IPS-18a (cell line): Measurements from ENCODE around the gene ZNF496.
A peak's percentile ranks its signal among the peaks of the same experiment; 100 is the strongest.
"Not testable (repeated sequence)": the region's sequence is repeated elsewhere in the genome, so short reads cannot be mapped to it uniquely, and the experiment has no call there.

Experiments used
- H3K27ac ChIP-seq: one replicate; pipeline ENCODE4 v1.5.1; 2013; ENCODE audit warnings: low read length
- H3K27me3 ChIP-seq: one replicate; pipeline ENCODE4 v1.6.1; 2013; ENCODE audit warnings: mild to moderate bottlenecking, low read length; ENCODE audit not compliant: control insufficient read depth, insufficient read depth
- H3K36me3 ChIP-seq: one replicate; pipeline ENCODE4 v1.6.1; 2013; ENCODE audit warnings: low read depth, low read length; ENCODE audit not compliant: control insufficient read depth
- H3K4me1 ChIP-seq: one replicate; pipeline ENCODE4 v1.6.1; 2013; ENCODE audit warnings: low read depth, low read length; ENCODE audit not compliant: control insufficient read depth
- H3K4me3 ChIP-seq: one replicate; pipeline ENCODE4 v1.5.1; 2013; ENCODE audit warnings: low read length
- H3K9ac ChIP-seq: one replicate; pipeline ENCODE4 v1.6.1; 2013; ENCODE audit warnings: mild to moderate bottlenecking, low read length, moderate library complexity
- H3K9me3 ChIP-seq: one replicate; pipeline ENCODE4 v1.6.1; 2013; ENCODE audit warnings: low read depth, low read length; ENCODE audit not compliant: control insufficient read depth

ZNF496 gene

GRCh38 chr1:247331525-247332214 lies at the start of gene ZNF496:
ZNF496 (minus strand) TSS chr1:247331867; CDS start chr1:247329578, 2,289 bp downstream.
- Histone ChIP-seq H3K9ac (peak within 1 kb of the TSS; percentile 76), H3K36me3 (peaks cover 33% of the 10 kb centered on the region), H3K27me3 (no peaks in the 10 kb centered on the region), H3K4me3 (peak within 1 kb of the TSS; percentile 79), H3K9me3 (no peaks in the 10 kb centered on the region), H3K27ac (peak within 1 kb of the TSS; percentile 46), H3K4me1 (peaks cover 37% of the 10 kb centered on the region)

- H3K4me3 ChIP-seq = peak overlapping the region; percentile 29
- no peaks in the 10 kb centered on the region for H3K9me3 ChIP-seq
- H3K9ac ChIP-seq = no peak overlapping the region
- peak overlapping the region; percentile 47 for H3K27ac ChIP-seq
- no peaks in the 10 kb centered on the region for H3K36me3 ChIP-seq
- no peaks in the 10 kb centered on the region for H3K27me3 ChIP-seq
- peaks cover 47% of the 10 kb centered on the region for H3K4me1 ChIP-seq
Measured at GRCh38 chr1:247378334-247379073, 46.8 kb upstream of the ZNF496 start.

GRCh38 chr1:247377656-247378055 lies 46.0 kb upstream of the ZNF496 start:
- not testable (repeated sequence) for H3K27me3 ChIP-seq, H3K36me3 ChIP-seq, H3K9me3 ChIP-seq
- Histone ChIP-seq H3K4me3 (peak overlapping the region; percentile 65), H3K9ac (peak overlapping the region; percentile 75), H3K27ac (peak overlapping the region; percentile 97), H3K4me1 (peaks cover 47% of the 10 kb centered on the region)

DNA sequence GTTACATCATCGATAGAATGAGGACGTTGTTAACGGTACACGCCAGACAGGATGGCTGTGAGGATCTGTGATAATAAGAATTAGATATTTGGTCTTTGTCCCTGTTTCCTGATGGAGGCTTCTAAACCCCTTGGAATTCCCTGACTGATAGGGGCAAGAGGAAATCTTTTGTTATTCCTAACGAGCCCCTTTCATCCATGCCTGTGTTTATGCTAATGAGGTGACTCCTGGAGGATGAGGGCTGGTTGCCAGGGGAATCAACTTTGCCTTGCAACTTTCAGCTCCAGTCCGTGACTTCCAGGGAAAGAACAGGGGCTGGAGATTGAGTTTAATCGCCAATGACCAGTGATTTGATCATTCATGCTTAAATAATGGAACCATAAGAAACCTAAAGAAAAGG lies 45.0 kb upstream of the ZNF496 start:
- Histone ChIP-seq H3K27ac (peak overlapping the region; percentile 97), H3K27me3 (no peaks in the 10 kb centered on the region), H3K36me3 (no peaks in the 10 kb centered on the region), H3K9me3 (no peaks in the 10 kb centered on the region), H3K9ac (peak overlapping the region; percentile 75), H3K4me1 (peaks cover 47% of the 10 kb centered on the region), H3K4me3 (peak overlapping the region; percentile 65)

GRCh38 chr1:247375747-247376146 lies 44.1 kb upstream of the ZNF496 start:
- H3K4me3 ChIP-seq = peak overlapping the region; percentile 65
- H3K9ac ChIP-seq = peak overlapping the region; percentile 75

GRCh38 chr1:247374651-247375334 lies 43.1 kb upstream of the ZNF496 start:
- peak overlapping the region; percentile 65 for H3K4me3 ChIP-seq

More at GRCh38 chr1:247375747-247376146, 44.1 kb upstream of the ZNF496 start:
- no peaks in the 10 kb centered on the region for H3K9me3 ChIP-seq
- H3K36me3 ChIP-seq = no peaks in the 10 kb centered on the region
- H3K4me1 ChIP-seq = peaks cover 52% of the 10 kb centered on the region
- peak overlapping the region; percentile 97 for H3K27ac ChIP-seq
- H3K27me3 ChIP-seq = no peaks in the 10 kb centered on the region

DNA sequence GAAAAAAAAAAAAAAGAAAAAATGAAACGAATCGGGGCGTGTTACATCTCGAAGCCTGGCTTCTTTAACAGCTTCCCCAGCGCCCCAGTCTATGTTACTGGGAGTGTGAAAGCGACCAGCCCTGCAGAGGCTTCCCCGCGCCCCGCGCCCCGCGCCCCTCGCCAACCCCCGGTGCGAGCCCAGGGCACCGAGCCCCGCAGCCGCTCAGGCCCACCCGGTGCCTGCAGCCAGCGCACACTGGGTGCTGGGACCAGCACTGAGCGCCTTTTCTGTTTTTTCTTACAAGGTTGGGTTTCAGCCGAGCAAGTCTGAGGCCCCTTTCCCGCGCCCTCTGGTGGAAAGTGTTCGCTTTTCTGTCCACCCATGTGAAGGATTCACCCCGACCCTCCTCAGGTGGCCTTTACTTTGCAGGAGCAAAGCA lies 42.1 kb upstream of the ZNF496 start:
- H3K4me3 ChIP-seq = no peak overlapping the region
- no peaks in the 10 kb centered on the region for H3K9me3 ChIP-seq
- no peaks in the 10 kb centered on the region for H3K36me3 ChIP-seq
- no peak overlapping the region for H3K27ac ChIP-seq
- H3K27me3 ChIP-seq = no peaks in the 10 kb centered on the region
- H3K4me1 ChIP-seq = peaks cover 53% of the 10 kb centered on the region
- H3K9ac ChIP-seq = no peak overlapping the region

More at GRCh38 chr1:247374651-247375334, 43.1 kb upstream of the ZNF496 start:
- Histone ChIP-seq H3K9ac (peak overlapping the region; percentile 75), H3K27ac (peak overlapping the region; percentile 97), H3K4me1 (peaks cover 52% of the 10 kb centered on the region)
- not testable (repeated sequence) for H3K36me3 ChIP-seq, H3K9me3 ChIP-seq, H3K27me3 ChIP-seq

- H3K9me3 ChIP-seq = no peaks in the 10 kb centered on the region
- H3K4me3 ChIP-seq = no peak overlapping the region
- no peak overlapping the region for H3K27ac ChIP-seq
- H3K4me1 ChIP-seq = peaks cover 34% of the 10 kb centered on the region
- H3K36me3 ChIP-seq = no peaks in the 10 kb centered on the region
- H3K27me3 ChIP-seq = no peaks in the 10 kb centered on the region
- H3K9ac ChIP-seq = no peak overlapping the region
Measured at GRCh38 chr1:247371801-247372259, 40.2 kb upstream of the ZNF496 start.

DNA sequence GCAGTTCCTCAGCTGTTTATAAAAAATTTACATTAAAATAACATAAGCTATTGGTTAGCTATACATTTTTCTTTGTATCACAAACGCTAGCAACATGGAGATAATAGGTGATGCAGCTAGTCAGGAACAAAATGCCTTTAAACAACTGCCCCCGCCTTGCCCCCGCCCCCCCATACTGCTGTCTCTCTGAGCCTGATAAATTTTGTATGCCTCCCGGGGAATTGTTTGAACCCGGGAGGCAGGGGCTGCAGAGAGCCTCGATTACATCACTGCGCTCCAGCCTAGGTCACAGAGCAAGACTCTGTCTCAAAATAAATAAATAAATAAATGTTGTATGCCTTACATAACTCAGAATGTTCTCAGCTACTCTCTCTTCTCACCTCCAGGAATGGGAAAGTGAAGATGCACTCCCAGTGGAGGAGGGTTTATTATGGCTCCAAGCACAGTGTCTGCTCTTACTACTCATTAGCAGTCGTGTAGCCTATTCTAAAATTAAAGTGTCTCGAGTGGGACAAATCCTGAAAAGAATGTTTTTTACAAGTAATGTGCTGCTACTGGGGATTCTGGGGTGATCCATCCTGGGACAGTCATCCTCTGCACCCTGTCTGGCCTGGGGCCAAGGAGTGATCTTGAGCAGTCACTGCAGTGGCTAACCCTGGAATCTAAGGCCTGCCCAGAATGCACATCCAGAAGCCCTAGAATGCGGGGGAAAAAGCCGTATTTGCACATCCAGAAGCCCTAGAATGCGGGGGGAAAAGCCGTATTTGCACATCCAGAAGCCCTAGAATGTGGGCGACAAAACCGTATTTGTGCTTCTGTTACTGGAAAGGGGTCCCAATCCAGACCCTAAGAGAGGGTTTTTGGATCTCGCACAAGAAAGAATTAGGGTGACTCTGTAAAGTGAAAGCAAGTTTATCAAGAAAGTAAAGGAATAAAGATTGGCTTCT lies 39.4 kb upstream of the ZNF496 start:
- H3K36me3 ChIP-seq = no peaks in the 10 kb centered on the region

DNA sequence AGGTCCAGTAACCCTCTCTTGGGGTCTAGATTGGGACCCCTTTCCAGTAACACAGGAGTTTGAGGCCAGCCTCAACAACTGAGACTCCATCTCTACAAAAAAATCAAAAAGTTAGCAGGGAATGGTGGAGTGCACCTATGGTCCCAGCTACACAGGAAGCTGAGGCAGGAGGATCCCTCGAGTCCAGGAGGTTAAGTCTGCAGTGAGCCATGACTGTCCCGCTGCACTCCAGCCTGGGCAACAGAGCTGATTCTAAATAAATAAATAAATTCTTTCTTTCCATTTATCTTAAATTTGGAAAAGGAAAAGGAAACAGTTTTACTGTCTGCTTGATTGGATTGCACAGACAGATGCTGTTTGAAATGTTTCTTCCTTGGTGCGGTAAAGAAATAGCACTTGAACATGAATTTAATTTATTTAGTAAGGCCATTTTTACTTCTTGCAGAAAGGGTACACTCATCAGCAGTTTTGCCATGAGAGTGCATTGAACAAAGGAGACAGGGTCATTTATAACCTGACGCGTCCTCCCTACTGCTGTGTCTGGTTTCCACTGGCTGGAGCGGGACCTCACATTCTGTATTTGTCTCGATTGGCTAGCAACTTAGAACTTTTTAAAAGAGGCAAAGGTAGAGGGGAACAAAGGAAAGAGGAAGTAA lies 37.0 kb upstream of the ZNF496 start:
- Histone ChIP-seq H3K4me1 (peaks cover 8% of the 10 kb centered on the region), H3K36me3 (no peaks in the 10 kb centered on the region), H3K27me3 (no peaks in the 10 kb centered on the region), H3K27ac (no peak overlapping the region), H3K9me3 (peaks cover 8% of the 10 kb centered on the region), H3K9ac (no peak overlapping the region), H3K4me3 (no peak overlapping the region)

More for the DNA sequence above, 39.4 kb upstream of the ZNF496 start:
- H3K27me3 ChIP-seq = no peaks in the 10 kb centered on the region
- no peak overlapping the region for H3K27ac ChIP-seq
- H3K4me1 ChIP-seq = peaks cover 29% of the 10 kb centered on the region
- H3K9me3 ChIP-seq = no peaks in the 10 kb centered on the region
- H3K9ac ChIP-seq = no peak overlapping the region
- H3K4me3 ChIP-seq = no peak overlapping the region
